Prostate gland (tissue), 2 donors: ENCODE results near the gene RNF144B. TPM values are rescaled to one million over a fixed set of nuclear protein-coding genes. Genes with fewer than 3 reads are reported as not detected.

Experiments
- DNase-seq: peaks from one replicate; pipeline ENCODE4 v3.0.0-alpha.2; 2019; ENCODE audit warnings: low spot score
- H3K27ac ChIP-seq, 2 donors: fragments of 200-600 bp; sonication (generic); 2 replicates each; pipeline ENCODE4 v1.5.1; 2017 to 2019
- H3K27me3 ChIP-seq: fragments of 200-600 bp; sonication (generic); replicated peaks from 2 replicates; pipeline ENCODE4 v1.5.1; 2019; ENCODE audit not compliant: insufficient read depth
- H3K36me3 ChIP-seq, 2 donors: fragments of 200-600 bp; sonication (generic); 1 replicate in 1 of 2; 2 replicates in 1 of 2; pipeline versions ENCODE4 v1.5.1 to v1.8.1; 2017 to 2019
- H3K4me1 ChIP-seq: fragments of 200-600 bp; sonication (generic); replicated peaks from 2 replicates; pipeline ENCODE4 v1.5.1; 2019
- H3K4me3 ChIP-seq, 2 donors: fragments of 200-600 bp; sonication (generic); 2 replicates each; pipeline ENCODE4 v1.5.1; 2017 to 2019
- H3K9me3 ChIP-seq: fragments of 200-600 bp; sonication (generic); 2 replicates; pipeline ENCODE4 v1.5.1; 2017
- CTCF ChIP-seq, 4 experiments: fragments of 200-600 bp in 2 of 4; fragments of 450-650 bp in 2 of 4; sonication (generic) in 2 of 4; IDR thresholded peaks; 1 replicate in 3 of 4; 2 replicates in 1 of 4; pipeline ENCODE4 v1.5.1; 2016 to 2019; ENCODE audit warnings: antibody characterized with exemption in 4 of 4, mild to moderate bottlenecking in 2 of 4, moderate library complexity in 2 of 4
- POLR2A ChIP-seq: fragments of 450-650 bp; IDR thresholded peaks from one replicate; pipeline ENCODE4 v1.6.1; 2016; ENCODE audit warnings: antibody characterized with exemption, mild to moderate bottlenecking
- POLR2AphosphoS5 ChIP-seq: sonication (generic); formaldehyde crosslinking; IDR thresholded peaks from one replicate; pipeline ENCODE4 v1.6.1; 2017; ENCODE audit warnings: antibody characterized with exemption
- WGBS: methylation state at CpG from one replicate; pipeline ENCODE4 v1.1.5; 2018; 5-methylcytosine and 5-hydroxymethylcytosine counted together
- intact Hi-C: fragments of 100-400 bp; cut with DNase I; formaldehyde crosslinking; loops from one replicate; pipeline ENCODE4 v1.14.2; 2022
- total RNA-seq, 2 donors: library from RNA; depleted of rRNA; stranded (reverse); fragments of >200 nt; gene quantifications; one replicate each; pipeline ENCODE4 v1.1.0, GENCODE V29; 2016

Gene RNF144B
- total RNA-seq, 2 donors from 2014 or later, result 25.3 to 50.8 TPM

- no peak for DNase-seq
- Histone ChIP-seq H3K36me3 (no peaks in the 10 kb centered on the region), H3K27me3 (no peaks in the 10 kb centered on the region), H3K9me3 (no peaks in the 10 kb centered on the region), H3K4me1 (no peaks in the 10 kb centered on the region), H3K4me3 (no peak overlapping the region), H3K27ac (no peak overlapping the region)
- 95% methylated on average over 12 of the region's 12 CpGs for WGBS
- TF ChIP-seq POLR2A, result no peak
- intact Hi-C loops, result no loop called here
Observed at GRCh38 chr6:18500921-18501662, 113.9 kb downstream of the RNF144B start.

GRCh38 chr6:18501663-18502013 is 114.5 kb downstream of the RNF144B start:
- no peak for TF ChIP-seq POLR2A
- peak; percentile 36 for TF ChIP-seq POLR2AphosphoS5
- Histone ChIP-seq H3K4me1 (no peaks in the 10 kb centered on the region), H3K9me3 (no peaks in the 10 kb centered on the region), H3K4me3 (no peak overlapping the region), H3K36me3 (no peaks in the 10 kb centered on the region), H3K27me3 (no peaks in the 10 kb centered on the region), H3K27ac (no peak overlapping the region)
- 64% methylated on average over 4 of the region's 4 CpGs for WGBS
- intact Hi-C loops, result loop anchor here (2.0 kb wide), 1 partner anchor 177 kb away; no protein-coding TSS in a partner anchor
- DNase-seq, result no peak

- H3K27me3 ChIP-seq, result no peaks in the 10 kb centered on the region
- H3K27ac ChIP-seq, result no peak overlapping the region
- intact Hi-C loops, result loop anchor here (2.0 kb wide), 1 partner anchor 178 kb away; no protein-coding TSS in a partner anchor
- H3K36me3 ChIP-seq, result no peaks in the 10 kb centered on the region
- no peaks in the 10 kb centered on the region for H3K9me3 ChIP-seq
- no peak for DNase-seq
- H3K4me3 ChIP-seq, result no peak overlapping the region
- TF ChIP-seq CTCF (IDR thresholded peaks at IDR 0.05) (no peak), POLR2A (no peak)
- no peaks in the 10 kb centered on the region for H3K4me1 ChIP-seq
Observed at GRCh38 chr6:18503206-18503592, 116.0 kb downstream of the RNF144B start.

GRCh38 chr6:18503593-18504231 is 116.6 kb downstream of the RNF144B start:
- WGBS, result 37% methylated on average over 11 of the region's 11 CpGs
- Histone ChIP-seq H3K27me3 (no peaks in the 10 kb centered on the region), H3K4me1 (no peaks in the 10 kb centered on the region), H3K36me3 (no peaks in the 10 kb centered on the region), H3K27ac (peak overlapping the region; percentile 12 to 13), H3K9me3 (no peaks in the 10 kb centered on the region), H3K4me3 (no peak overlapping the region)
- intact Hi-C loops, result loop anchor here (2.0 kb wide), 1 partner anchor 179 kb away; no protein-coding TSS in a partner anchor
- peak; percentile 71 for DNase-seq
- TF ChIP-seq POLR2A (no peak), CTCF (IDR thresholded peaks at IDR 0.05) (peak; percentile 44 to 93 (median 85)), POLR2AphosphoS5 (peak; percentile 71)

GRCh38 chr6:18504232-18504596 is 117.1 kb downstream of the RNF144B start:
- WGBS, result 55% methylated on average over 2 of the region's 2 CpGs
- Histone ChIP-seq H3K4me1 (no peaks in the 10 kb centered on the region), H3K36me3 (no peaks in the 10 kb centered on the region), H3K4me3 (no peak overlapping the region), H3K27me3 (no peaks in the 10 kb centered on the region), H3K27ac (peak overlapping the region in 1 of 2 donors; percentile 13), H3K9me3 (no peaks in the 10 kb centered on the region)
- DNase-seq, result no peak
- no peak for TF ChIP-seq CTCF (IDR thresholded peaks at IDR 0.05)
- TF ChIP-seq POLR2AphosphoS5, result no peak
- no peak for TF ChIP-seq POLR2A
- intact Hi-C loops, result no loop called here
